ELF-1 (cell line): ENCODE results near the gene VDAC2.

ENCODE experiments used
- DNase-seq: peaks from one replicate; pipeline ENCODE4 v3.0.0-alpha.2; 2016; ENCODE audit warnings: low read depth, low spot score

VDAC2 gene

DNA sequence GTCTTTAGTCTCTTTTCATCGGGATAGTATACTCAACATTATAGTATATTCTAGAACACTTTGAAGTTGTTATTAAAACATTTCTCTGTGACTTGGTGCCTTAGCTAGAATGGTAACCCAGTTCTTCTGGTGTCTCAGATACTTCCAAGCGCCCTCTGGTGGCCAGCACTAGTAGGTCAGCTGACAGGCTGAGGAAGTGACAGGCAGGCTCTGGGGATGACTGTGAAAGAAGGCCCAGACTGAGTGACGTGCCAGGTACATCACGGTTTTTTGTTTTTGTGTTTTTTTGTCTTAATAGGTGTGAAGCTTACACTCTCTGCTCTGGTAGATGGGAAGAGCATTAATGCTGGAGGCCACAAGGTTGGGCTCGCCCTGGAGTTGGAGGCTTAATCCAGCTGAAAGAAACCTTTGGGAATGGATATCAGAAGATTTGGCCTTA, 20.0 kb downstream of the VDAC2 start:
- peak; percentile 86 for DNase-seq

DNA sequence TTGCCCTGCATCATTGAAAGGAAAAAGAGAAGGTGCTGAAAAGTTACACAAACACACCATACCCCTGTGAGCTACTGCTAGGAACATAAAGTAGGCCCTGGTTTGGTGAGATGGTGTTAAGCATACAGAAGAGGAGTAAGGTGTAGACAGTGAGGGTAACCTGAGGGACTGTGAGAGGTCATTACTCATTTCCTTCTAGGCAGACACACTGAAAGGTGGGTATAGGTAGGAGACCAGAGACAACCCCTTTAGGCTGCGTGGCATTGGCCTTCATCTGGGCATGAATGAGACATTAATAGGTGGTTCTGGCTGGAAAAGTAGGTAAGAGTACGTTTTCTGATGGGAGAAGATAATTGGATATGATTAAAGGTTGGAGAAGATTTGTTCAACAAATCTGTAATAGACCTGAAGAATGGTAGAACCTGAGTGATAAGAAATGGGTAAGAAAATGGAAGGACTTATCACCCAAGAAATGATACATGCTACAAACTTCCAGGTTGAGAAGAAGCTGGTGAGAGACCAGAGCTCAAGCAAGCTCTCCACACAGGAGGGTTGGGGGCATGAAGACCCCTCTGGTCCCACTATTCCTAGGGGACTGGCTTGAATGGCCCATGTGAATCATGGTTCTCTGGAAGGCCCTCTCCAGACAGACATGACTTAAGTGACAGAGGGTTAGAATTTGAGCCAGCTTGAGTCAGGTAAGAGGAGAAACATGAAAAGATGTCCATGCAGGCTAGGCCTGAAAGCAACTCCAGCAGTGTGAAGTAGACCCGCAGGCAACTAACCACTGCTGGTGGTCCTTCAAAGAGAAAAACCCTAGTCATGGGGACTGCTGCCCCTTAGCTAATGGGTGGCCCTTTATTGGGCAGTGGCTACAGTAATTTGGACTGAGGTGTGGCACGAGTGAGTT, 21.3 kb downstream of the VDAC2 start:
- DNase-seq = no peak

GRCh38 chr10:75233444-75234016, 22.9 kb downstream of the VDAC2 start:
- DNase-seq = peak; percentile 82

DNA sequence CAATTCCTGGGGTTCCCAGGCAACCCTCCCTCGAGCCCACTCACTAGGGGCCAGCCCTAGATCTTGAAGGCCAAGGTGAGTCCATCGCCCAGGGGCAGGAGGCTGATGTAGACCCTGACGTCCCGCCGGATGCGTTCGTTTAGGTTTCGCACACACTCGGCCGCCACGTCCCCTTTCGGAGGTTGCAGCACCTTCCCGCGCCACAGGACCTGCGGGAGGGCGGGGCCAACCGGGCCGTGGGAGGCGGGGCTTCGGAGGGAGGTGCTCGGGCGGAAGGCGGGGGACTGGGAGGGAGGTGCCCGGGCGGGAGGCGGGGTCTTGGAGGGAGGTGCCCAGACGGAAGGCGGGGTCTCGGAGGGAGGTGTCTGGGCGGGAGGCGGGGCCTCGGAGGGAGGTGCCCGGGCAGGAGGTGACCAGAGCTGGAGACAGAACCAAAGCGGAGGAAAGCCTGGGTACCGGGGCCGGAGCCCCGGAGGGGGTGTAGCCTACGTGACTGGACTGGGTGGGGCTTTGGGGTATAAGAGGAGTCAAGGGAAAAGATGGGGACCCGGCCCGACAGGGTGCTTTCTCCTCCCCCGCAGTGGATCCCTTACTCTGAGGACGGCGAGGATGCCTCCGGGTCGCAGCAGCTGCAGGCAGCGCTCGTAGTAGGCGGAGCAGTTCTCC, 23.6 kb downstream of the VDAC2 start:
- DNase-seq = peak; percentile 94

DNA sequence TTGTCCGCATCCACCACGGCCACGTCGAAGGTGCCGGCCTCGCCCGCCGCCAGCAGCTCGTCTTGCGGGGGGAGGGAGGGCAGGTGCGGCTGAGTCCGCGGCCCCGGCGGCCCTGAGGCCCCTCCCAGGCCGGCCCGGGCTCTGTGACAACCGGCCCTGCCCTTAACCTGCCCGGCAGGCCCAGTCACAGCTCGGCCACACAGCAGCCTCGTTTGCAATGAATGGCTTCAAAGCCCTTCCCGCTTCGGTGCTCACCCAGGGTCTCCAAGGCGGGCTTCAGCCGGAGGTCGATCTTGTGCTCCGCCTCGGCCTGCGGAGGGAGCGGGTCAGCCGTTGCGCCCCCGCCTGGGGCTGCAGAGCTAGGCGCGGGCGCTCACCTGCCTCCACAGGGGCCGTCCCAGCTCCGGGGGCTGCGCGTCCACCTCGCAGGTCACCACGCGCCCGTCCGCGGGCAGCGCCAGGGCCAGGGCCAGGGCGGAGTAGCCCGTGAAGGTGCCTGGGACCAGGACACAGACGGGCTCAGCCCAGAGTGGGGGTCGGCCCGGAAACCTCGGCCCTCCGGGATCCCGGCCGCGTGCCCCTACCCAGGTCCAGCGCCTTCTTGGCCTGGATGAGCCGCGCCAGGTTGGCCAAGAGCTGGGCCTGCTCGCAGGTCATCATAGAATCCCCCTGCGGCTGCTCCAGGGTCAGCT, 24.2 kb downstream of the VDAC2 start:
- peak; percentile 90 for DNase-seq

DNA sequence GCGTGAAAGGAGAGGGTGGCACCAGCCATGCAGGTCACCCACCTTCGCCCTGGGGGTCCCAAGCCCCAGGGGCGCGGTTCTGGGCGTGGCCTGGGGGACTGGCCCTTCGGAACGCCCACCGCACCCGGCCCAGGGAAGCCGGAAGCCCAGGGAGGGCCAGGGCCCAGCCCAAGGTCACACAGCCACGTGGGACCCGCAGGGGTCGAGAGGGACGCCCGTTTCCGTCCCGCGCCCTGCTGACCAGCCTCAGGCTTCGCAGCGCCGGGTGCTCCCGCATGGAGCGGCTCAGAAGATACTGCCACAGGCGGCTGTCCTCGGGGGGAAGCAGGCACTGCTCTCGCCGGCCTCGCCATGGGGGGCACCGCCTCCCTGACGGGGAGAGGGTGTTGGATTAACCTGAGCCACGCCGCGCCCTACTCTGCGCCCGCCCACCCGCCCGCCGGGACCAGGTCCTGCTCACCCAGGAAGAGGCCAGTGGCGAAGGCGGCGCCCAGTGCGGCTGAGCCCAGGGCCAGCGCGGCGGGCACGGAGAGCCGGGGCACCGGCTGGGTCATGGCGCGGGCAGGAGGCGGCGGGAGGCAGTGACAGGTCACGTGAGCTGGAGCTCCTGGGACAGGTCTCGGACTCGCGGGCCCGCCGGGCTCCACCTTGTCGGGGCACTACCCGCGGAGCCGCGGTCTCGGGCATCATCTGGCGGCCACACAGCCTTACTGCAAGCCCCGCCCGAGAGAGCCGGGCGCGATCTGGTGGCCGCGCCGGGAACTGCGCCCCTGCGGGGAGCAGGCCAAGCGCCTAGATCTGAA, 25.0 kb downstream of the VDAC2 start, which contains the start of gene COMTD1:
COMTD1 (minus strand) TSS at position 583 of the 803 bp plus-strand sequence; CDS start at position 554, 29 bp downstream.
- peak; percentile 97 for DNase-seq

DNA sequence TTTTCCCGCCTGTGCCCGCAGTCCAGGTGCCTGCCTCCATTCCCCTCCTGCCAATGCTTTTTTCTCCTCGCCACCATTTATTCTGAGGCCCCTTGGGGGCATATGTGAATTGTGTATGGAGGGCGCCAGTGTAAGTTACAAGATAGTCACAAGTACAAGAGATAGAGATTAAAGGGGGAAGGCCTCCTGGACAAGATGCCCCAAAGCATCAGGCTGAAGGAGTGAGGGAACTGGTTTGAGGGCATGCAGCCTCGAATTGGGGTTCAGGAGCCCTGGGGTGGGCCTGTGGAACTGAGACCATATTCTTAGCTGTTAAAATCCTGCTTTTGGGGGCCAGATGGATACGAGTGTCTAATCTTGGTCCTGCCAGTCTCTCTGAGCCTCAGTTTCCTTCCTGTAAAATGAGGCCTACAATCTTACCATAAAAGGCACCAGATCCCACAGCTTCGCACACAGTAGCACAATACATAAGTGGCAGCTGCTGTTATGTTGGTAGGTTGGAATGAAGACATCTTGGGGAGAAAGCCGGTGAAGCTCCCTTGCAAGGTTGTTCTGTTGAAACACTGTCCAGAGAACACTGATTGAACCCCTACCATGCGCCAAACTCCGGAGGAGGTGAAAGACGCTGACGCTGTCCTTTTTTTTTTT, 25.7 kb downstream of the VDAC2 start:
- no peak for DNase-seq

- peak; percentile 75 for DNase-seq
Measured at GRCh38 chr10:75238182-75239095, 27.8 kb downstream of the VDAC2 start.

DNA sequence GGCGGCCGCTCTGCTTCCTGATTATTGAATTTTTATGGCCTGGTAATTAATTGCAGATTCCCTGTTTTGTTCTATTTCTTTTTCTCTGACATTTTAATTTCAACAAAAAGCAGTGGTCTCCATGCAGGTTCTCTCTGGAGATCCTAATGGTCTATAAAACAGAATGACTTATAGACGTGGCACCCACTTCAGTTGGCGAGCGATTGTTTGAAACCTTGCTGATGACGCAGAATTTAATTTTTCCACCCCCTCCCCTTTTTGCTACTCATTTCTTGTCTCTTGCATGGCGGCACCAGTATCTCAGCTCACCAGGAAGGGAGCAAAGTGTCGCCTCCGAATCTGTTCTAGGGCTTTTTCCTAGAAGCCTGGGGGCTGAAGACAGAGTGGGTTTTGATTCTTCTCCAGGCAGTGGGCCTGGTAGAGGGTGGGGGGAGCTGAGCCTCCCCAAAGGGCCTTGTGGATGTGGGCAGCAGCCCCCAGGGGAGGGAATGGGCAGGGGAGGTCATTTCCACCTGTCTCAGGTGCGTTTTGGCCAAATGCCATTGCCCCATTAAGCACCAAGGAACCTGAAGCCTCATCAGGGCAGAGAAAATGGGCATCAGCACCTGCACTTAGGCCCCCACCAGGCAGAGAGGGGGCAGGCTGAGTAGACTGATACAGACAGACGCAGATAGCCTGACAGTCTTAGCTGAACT, 28.6 kb downstream of the VDAC2 start:
- DNase-seq = no peak

DNA sequence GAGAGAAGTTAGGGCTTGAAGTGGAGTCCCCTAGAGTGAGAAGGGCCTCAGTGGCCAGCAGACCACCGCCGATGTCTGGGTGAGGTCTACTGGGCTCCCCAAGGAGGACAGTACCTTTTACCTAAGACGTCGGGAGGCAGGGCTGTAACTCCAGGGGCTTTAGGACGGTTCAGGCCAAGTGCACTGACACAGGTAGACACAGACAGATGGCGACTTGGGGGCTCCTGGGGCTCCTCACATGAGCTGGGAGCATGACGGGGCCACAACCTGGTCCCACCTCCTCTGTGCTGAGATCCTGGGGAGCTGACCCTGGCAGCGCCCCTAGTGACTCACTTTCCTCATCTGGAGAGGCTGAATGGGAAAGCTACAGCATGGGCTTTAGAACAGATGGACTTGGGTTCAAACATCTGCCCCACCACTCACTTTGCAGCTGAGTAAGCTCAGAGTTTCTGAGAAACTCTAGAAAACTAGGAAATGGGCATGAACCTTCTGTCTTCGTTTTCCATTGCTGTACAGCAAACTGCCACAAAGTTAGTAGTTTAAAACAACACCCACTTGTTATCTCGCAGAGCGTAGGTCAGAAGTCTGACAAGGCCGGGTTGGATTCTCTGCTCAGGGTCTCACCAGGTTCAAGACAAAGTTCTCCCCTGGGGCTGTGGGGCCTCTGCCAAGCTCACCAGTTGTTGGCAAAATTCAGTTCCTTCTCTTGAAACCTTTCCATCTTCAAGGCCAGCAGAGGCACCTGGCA, 29.9 kb downstream of the VDAC2 start:
- DNase-seq = no peak

- no peak for DNase-seq
Measured at GRCh38 chr10:75243426-75243825, 32.8 kb downstream of the VDAC2 start.

DNA sequence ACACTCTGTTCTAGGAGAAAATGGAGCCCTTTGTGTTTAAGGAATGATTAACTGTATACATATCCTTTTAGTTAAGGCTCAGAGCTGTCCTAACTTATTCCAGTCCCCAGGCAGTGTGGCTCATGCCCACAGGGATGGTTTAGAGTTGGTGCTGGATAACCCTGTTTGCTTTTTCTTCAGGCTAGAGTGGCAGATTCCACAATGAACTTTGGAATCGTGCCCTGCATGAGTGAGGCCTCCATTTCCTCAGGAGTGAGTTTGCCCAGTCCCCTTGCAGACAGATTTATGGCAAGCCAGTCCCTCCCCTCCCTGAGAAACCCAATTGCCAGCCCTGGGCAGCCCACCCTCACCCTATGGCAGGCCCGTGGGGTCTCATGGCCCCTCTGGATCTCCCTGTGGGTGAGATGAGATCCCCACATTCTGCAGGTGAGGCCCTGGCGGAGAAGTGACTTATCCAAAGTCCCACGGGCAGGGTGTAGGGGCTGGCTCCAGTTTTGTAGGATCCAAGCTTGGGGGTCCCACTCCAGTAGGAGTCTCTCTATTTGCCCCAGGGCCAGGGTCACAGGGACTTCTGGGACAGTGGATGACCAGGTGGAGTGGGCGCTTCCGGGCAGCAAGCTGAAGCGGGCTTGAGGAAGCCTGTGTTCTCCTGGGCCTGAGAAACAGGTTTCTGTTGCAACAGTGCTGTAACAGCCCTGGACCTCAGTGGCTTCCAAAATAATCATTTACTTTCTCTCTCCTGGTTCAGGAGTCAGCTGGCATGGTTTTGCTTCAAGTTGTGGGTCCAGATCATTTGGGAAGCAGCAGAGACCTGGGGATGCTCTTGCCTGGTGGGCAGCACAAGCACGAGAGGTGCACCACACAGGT, 34.1 kb downstream of the VDAC2 start:
- no peak for DNase-seq

DNA sequence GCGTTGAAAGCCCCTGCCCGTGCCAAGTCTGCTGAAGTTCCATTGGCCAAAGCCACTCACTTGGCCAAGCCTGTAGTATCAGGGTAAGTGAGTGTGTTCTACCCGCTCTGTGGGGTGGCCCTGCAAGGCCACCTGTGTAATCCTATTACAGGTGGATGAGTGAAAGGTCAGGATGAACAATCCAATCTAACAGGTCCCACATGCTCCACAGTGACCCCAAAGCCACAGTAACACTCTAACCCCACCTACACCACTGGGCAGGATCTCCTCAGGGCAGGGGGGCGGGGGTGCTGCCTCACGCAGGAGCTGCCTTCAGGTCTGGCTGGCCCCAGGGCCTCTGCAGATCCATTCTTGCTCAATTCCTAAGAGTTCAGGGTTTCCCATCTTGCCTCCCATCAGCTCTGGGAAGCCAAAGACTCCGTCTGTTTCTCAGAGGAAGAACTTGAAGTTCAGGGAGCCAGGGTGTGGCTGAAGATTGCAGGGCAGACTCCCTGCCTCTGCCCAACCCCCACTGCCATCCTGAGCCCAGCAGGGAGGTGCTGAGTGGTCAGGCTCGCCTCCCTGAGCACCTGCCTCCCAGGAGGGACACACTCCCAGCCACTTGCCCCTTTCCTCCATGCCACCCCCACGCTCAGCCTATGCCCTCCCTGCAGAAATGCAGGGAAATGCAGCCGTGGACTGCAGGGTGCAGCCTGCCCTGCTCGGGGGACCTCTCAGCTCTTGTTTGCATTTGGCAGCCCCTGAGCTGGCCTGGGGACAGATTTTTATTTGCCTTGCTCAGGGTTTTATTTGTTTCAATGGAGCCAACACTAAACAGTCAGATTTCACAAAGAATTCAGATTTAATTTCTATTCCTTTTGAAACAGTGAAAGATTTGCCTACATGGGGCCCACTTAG, 35.0 kb downstream of the VDAC2 start:
- no peak for DNase-seq

- DNase-seq = no peak
Measured at GRCh38 chr10:75246506-75246905, 35.9 kb downstream of the VDAC2 start.

DNA sequence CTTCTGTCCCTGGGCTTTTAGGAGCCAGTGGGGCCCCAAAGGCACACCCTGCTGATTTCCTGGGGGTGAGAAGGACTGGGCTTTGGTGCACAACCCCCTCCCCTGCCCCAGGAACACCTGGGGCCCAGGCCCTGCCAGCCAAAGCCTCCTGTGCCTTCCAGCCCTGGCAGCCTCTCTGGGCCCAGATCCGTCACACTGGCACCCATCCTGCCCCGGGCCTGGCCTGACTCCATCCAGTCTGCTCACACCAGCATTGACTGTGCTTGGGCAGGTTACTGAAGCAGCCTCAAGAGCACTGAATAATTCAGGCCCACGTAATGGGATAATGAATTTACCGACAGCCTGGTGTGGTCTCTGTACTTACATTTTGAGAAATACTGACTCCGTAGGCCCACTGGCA, 37.2 kb downstream of the VDAC2 start:
- DNase-seq = no peak

- no peak for DNase-seq
Measured at GRCh38 chr10:75250934-75251333, 40.3 kb downstream of the VDAC2 start.
